Rectal smooth muscle tissue (tissue), 1 donor: ENCODE results near the gene MVD.

Source experiments
- H3K27ac ChIP-seq: one replicate; pipeline ENCODE4 v1.7.0; 2013; ENCODE audit warnings: low read depth, low read length, inconsistent platforms
- H3K27me3 ChIP-seq: one replicate; pipeline ENCODE4 v1.7.0; 2013; ENCODE audit warnings: low read length; ENCODE audit not compliant: control insufficient read depth, insufficient read depth
- H3K36me3 ChIP-seq: one replicate; pipeline ENCODE4 v1.7.0; 2013; ENCODE audit warnings: low read length; ENCODE audit not compliant: control insufficient read depth, insufficient read depth
- H3K4me1 ChIP-seq: one replicate; pipeline ENCODE4 v1.7.0; 2013; ENCODE audit warnings: low read length; ENCODE audit not compliant: control insufficient read depth, insufficient read depth
- H3K4me3 ChIP-seq: one replicate; pipeline ENCODE4 v1.7.0; 2013; ENCODE audit warnings: low read length
- H3K9ac ChIP-seq: one replicate; pipeline ENCODE4 v1.7.0; 2013; ENCODE audit warnings: low read length

MVD gene

DNA sequence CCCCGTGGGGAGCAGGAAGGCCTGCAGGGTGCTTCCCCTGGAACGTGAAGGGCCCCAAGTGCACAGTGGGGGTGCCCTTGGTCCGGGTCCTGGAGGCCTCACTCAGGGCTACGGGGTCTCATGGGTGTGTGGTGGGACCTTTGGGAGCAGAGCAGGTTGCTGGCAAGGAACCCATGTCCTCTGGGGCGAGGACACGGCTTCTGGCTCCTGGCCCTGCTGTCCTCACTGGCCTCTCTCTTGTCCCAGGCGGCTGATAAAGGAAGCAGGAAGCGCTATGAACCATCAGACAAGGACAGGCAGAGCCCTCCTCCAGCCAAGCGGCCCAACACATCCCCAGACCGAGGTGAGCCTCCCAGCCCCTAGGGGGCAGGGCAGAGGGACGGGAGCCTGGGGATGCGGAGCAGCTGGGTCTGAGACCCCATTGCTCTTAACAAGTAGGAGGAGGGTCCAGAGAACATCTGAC is 34.3 kb downstream of the MVD start:
- H3K27ac ChIP-seq = no peak overlapping the region
- H3K4me3 ChIP-seq = no peak overlapping the region
- peaks cover 2% of the 10 kb centered on the region for H3K27me3 ChIP-seq
- peaks cover 19% of the 10 kb centered on the region for H3K36me3 ChIP-seq
- H3K4me1 ChIP-seq = no peaks in the 10 kb centered on the region
- H3K9ac ChIP-seq = no peak overlapping the region

- Histone ChIP-seq H3K4me1 (no peaks in the 10 kb centered on the region), H3K36me3 (peaks cover 27% of the 10 kb centered on the region), H3K9ac (no peak overlapping the region)
Observed at GRCh38 chr16:88627531-88628411, 35.1 kb downstream of the MVD start.

DNA sequence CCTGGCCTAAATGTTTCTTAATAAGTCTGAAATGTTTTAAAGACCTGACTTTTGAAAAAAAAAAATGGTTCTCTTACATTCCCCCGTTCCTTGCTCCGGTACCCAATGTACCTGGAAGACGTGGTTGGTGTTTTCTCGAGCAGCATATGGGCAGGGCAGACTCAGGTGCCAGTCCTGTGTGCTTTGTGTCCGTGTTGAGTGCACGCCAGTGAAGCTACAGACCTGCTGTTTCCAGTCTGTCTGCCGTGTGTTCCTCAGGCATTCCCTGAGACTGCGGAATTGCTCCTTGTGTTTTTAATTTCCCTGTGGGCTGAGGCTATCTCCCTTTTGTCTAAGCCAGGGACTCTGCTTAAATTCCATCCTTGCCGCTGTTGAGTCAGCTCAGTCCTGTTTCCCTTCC is 36.2 kb downstream of the MVD start:
- H3K27me3 ChIP-seq = no peaks in the 10 kb centered on the region
- no peak overlapping the region for H3K9ac ChIP-seq
- H3K4me1 ChIP-seq = no peaks in the 10 kb centered on the region
- no peak overlapping the region for H3K27ac ChIP-seq
- no peak overlapping the region for H3K4me3 ChIP-seq
- peaks cover 35% of the 10 kb centered on the region for H3K36me3 ChIP-seq

More at GRCh38 chr16:88627531-88628411, 35.1 kb downstream of the MVD start:
- Histone ChIP-seq H3K4me3 (no peak overlapping the region), H3K27me3 (no peaks in the 10 kb centered on the region), H3K27ac (no peak overlapping the region)

DNA sequence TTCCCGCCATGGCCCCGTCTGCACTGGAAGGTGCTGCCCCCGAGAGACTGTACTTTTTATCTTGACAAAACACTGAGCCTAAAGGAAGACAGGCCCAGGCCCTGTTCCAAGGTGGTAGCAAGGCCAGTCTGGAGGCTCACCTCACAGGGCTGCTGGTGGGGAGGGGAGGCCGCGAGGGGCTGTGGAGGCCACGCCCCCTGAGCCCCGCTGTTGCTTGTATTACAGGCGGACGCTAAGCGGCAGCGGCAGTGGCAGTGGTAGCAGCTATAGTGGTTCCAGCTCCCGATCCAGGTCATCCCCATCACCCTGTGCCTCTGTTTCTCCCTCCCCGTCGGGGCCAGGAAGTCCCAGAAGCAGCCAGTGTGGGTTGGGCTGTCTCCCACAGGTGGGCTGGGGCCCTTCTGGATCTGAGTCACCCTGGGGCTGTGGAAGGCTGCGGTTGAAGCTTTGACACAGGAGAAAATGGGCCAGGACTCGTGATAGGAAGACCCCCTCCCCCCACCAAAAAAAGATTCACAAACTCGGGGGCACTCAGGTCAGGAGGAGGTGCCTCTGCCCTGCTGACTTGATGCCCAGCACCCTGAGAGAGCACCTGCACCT is 37.8 kb downstream of the MVD start:
- Histone ChIP-seq H3K36me3 (peaks cover 27% of the 10 kb centered on the region), H3K27me3 (no peaks in the 10 kb centered on the region), H3K4me3 (no peak overlapping the region), H3K4me1 (no peaks in the 10 kb centered on the region), H3K27ac (no peak overlapping the region), H3K9ac (no peak overlapping the region)

- H3K9ac ChIP-seq = no peak overlapping the region
- no peaks in the 10 kb centered on the region for H3K4me1 ChIP-seq
- no peaks in the 10 kb centered on the region for H3K27me3 ChIP-seq
- H3K27ac ChIP-seq = no peak overlapping the region
- peaks cover 27% of the 10 kb centered on the region for H3K36me3 ChIP-seq
- H3K4me3 ChIP-seq = no peak overlapping the region
Observed at GRCh38 chr16:88624481-88624880, 38.4 kb downstream of the MVD start.

GRCh38 chr16:88623858-88624257 is 39.0 kb downstream of the MVD start:
- Histone ChIP-seq H3K9ac (no peak overlapping the region), H3K36me3 (peaks cover 27% of the 10 kb centered on the region), H3K4me1 (no peaks in the 10 kb centered on the region), H3K4me3 (no peak overlapping the region), H3K27me3 (no peaks in the 10 kb centered on the region), H3K27ac (no peak overlapping the region)

GRCh38 chr16:88622866-88623265 is 40.0 kb downstream of the MVD start:
- Histone ChIP-seq H3K27me3 (no peaks in the 10 kb centered on the region), H3K27ac (no peak overlapping the region), H3K9ac (no peak overlapping the region), H3K36me3 (peaks cover 27% of the 10 kb centered on the region), H3K4me3 (no peak overlapping the region), H3K4me1 (no peaks in the 10 kb centered on the region)

DNA sequence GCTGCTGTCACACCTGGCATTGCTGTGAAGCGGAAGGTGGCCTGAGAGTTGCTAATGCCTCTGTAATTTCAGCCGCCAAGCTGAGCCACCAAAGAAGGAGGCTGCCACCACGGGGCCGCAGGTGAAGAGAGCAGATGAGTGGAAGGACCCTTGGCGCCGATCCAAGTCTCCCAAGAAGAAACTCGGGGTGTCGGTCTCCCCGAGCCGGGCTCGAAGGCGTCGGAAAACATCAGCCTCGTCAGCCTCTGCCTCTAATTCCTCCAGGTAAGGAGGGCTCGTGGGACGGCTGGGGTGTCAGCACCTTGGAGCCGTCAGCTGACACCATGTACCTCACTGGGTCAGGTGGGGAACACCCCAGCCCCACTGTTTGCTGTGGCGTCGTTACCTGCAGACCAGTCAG is 40.8 kb downstream of the MVD start:
- H3K9ac ChIP-seq = no peak overlapping the region
- H3K36me3 ChIP-seq = peaks cover 27% of the 10 kb centered on the region
- H3K27me3 ChIP-seq = no peaks in the 10 kb centered on the region
- H3K4me3 ChIP-seq = no peak overlapping the region
- no peak overlapping the region for H3K27ac ChIP-seq
- H3K4me1 ChIP-seq = no peaks in the 10 kb centered on the region

DNA sequence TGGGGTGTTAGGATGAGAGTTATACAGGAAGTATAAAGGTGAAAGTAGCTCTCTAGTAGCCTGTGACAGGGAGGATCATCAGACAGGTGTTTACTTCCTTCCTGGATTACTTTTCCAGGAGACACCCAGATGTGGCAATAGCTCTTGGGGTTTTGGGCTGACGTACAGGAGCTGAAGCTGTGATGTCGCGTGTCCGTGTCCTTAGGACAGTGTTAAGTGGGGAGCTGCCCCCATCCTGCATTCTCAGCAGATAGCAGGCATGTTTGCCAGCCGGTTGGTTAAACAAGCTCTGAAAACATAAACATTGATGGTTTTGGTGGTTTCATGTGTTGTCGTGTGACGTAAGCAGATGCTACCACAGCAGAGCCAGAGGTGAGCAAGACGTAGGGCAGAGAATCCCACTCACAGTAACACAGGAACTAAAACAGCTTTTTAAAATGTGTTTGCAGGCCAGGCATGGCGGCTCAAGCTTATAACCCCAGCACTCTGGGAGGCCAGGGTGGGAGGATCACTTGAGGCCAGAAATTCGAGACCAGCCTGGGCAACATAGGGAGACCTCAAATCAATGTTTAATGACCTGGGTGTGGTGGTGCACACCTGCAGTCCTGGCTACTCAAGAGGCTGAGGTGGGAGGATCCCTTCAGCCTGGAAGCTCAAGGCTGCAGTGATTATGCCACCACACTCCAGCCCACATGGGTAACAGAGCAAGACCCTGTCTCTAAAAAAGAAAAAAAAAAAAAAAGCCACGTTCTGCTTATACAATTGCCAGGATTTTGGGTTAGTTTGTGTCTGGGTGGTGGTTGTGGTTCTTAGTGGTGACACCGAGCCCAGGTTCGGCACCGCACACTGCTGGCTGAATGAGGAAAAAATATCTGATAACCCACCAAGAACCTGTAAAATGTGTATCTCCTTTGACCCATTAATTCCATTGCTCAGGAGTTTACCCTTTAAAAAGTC is 42.8 kb downstream of the MVD start:
- Histone ChIP-seq H3K36me3 (peaks cover 20% of the 10 kb centered on the region), H3K27ac (no peak overlapping the region), H3K4me1 (no peaks in the 10 kb centered on the region), H3K9ac (no peak overlapping the region), H3K27me3 (no peaks in the 10 kb centered on the region), H3K4me3 (no peak overlapping the region)

DNA sequence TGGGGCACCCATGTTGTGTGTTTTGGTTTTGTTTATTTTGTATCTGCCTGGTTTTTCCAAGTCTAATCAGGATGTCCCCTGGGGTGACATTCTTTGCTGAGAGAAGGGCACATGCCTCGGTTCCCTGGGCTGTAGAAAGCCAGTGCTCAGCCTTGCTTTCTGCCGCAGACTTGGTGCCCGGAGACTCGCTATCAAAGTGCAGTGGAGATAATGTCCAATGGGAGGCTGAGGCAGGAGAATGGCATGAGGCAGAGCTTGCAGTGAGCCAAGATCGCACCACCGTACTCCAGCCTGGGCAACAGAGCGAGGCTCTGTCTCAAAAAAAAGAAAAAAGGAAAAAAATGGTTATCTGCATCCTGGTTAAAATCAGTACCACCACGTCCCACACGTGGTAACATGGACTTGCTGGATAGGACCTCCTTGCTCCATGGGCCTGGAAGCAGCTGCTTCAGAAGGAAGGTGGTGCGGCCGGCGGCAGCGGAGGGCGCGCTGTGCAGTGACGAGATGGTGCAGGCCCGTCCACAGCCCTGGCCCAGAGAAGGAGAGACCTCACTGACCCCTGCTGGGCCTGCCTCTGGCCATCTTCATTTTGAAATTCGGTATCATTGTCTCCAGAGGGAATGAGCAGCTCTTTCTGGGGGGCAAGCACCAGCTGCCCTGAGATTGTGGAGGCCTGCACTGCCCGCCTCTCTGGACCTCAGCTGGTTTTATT is 43.8 kb downstream of the MVD start:
- no peak overlapping the region for H3K9ac ChIP-seq
- no peak overlapping the region for H3K4me3 ChIP-seq
- H3K27me3 ChIP-seq = no peaks in the 10 kb centered on the region
- no peak overlapping the region for H3K27ac ChIP-seq
- peaks cover 18% of the 10 kb centered on the region for H3K36me3 ChIP-seq
- H3K4me1 ChIP-seq = no peaks in the 10 kb centered on the region

DNA sequence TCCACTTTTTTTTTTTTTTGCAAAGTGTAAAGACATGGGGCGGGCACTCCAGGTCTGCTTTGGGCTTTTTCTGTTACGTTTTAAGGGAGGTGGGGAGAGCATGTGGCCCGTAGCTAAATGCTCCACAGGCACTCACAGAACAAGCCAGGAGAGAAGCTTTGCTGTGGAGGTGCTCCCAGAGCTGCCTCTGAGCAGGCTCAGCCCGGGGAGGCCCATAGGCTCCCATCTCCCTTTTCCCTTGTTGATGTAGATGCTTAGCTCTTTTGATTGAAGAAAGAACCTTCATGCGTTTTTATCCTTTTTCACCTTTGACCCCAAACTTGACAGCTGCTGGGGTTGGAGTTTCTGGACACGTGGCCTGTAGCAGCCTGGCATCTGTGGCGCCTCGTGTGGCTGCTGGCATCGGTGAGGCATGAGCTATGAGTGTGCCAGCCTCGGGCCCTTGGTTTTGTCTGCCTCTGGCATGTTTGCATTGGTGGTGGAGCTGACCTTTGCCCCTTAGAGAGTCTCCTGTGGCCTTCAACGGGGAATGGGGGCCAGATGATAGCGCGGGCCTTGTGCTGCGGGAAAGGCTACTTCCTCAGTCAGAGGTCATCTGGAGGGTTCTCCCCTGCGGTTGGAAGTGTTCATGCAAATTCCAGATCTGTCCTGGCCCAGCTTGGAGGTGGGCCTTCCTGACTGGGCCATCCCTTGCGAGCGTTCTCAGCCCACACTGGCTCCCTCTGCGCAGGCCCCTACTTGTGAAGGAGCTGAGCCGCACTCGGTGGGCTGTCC is 44.5 kb downstream of the MVD start:
- no peak overlapping the region for H3K4me3 ChIP-seq
- H3K9ac ChIP-seq = no peak overlapping the region
- H3K27ac ChIP-seq = no peak overlapping the region
- peaks cover 14% of the 10 kb centered on the region for H3K36me3 ChIP-seq
- H3K27me3 ChIP-seq = no peaks in the 10 kb centered on the region
- no peaks in the 10 kb centered on the region for H3K4me1 ChIP-seq
